Right ventricle myocardium inferior (tissue), 1 donor: Measurements from ENCODE around the gene UBLCP1. TPM values are rescaled to one million over a fixed set of nuclear protein-coding genes. Genes with fewer than 3 reads are reported as not detected.

Experiments used
- ATAC-seq: fragments of 200-7000 bp; cut with Tn5 transposase; one replicate; pipeline ENCODE4 v1.9.1; 2020; ENCODE audit warnings: mild to moderate bottlenecking, moderate library complexity
- DNase-seq: peaks from one replicate; pipeline ENCODE4 v3.0.0; 2021; ENCODE audit errors: missing footprints
- intact Hi-C: fragments of 100-400 bp; cut with DNase I; formaldehyde crosslinking; loops from one replicate; pipeline ENCODE4 v1.11.0; 2022
- total RNA-seq: library from RNA; stranded (reverse); fragmentation: NEBNext Ultra II Directional; extraction: Animal tissue kit (Norgen Biotek cat#: 25700); gene quantifications from one replicate; pipeline ENCODE4 v1.2.1, GENCODE V29; 2021
- donor health status: DM: no; HTN: yes; CAD: no; lungs with severe emphysema.

UBLCP1 gene
- total RNA-seq, 1 donor from 2014 or later: 14.6 TPM

- DNase-seq (peak; percentile 85), ATAC-seq (peak; percentile 92)
- intact Hi-C loops: loop anchor here (1.0 to 10.0 kb wide), 3 partner anchors 103 to 651 kb away; partner anchors contain the start of gene ADRA1B
Measured at GRCh38 chr5:159331093-159331973, 68.2 kb downstream of the UBLCP1 start.

- DNase-seq: no peak
- intact Hi-C loops: loop anchor here (5.0 to 10.0 kb wide), 2 partner anchors 102 to 649 kb away; no protein-coding TSS in a partner anchor
- ATAC-seq: no peak
Measured at GRCh38 chr5:159332800-159333544, 69.9 kb downstream of the UBLCP1 start.

GRCh38 chr5:159333545-159333925 is 70.4 kb downstream of the UBLCP1 start:
- ATAC-seq (no peak), DNase-seq (no peak)
- intact Hi-C loops: loop anchor here (5.0 to 10.0 kb wide), 2 partner anchors 101 to 649 kb away; no protein-coding TSS in a partner anchor

Other genes with a start within 250 kb of the UBLCP1 start
- 17.1 TPM for gene EBF1, start 163.4 kb upstream of the UBLCP1 start, total RNA-seq
- 21.9 TPM for gene RNF145, start 53.7 kb upstream of the UBLCP1 start, total RNA-seq
- not detected for gene IL12B, start 67.2 kb downstream of the UBLCP1 start, total RNA-seq